ENCODE data around the gene CSGALNACT2.

DNA sequence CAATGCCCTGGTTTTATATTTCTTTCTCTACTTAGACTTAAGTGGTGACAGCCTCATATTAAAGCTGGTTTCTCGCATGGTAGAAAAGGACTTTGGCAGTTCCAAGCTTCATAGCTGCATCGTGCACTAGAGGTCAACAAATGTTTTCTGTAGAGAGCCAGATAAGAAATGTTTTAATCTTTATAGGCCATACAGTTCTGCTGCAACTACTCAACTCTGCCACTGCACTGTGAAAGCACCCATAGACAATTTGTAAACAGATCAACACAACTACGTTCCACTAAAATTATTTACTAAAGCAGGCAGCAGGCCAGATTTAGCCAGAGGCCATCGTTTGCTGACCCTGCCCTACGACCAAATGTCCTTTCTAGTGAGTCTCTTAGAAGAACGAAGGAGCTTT, 36.7 kb downstream of the CSGALNACT2 start:
- TF ChIP-seq TP53 (CRISPR knock-in tag; IDR thresholded peaks at IDR 0.05) (no peak), OVOL2 (CRISPR knock-in tag; IDR thresholded peaks at IDR 0.05; ENCODE audit: borderline replicate concordance) (no peak), SOX15 (CRISPR knock-in tag; IDR thresholded peaks at IDR 0.05) (no peak), CTCF (IDR thresholded peaks at IDR 0.05) (no peak), ATF1 (CRISPR knock-in tag; IDR thresholded peaks at IDR 0.05) (no peak), SMAD3 (CRISPR knock-in tag; IDR thresholded peaks at IDR 0.05; ENCODE audit: borderline replicate concordance) (no peak), ZNF263 (CRISPR knock-in tag; IDR thresholded peaks at IDR 0.05; ENCODE audit: low read depth) (no peak), FOXK1 (CRISPR knock-in tag; IDR thresholded peaks at IDR 0.05) (no peak)
- TF ChIP-seq, protein P1, sequence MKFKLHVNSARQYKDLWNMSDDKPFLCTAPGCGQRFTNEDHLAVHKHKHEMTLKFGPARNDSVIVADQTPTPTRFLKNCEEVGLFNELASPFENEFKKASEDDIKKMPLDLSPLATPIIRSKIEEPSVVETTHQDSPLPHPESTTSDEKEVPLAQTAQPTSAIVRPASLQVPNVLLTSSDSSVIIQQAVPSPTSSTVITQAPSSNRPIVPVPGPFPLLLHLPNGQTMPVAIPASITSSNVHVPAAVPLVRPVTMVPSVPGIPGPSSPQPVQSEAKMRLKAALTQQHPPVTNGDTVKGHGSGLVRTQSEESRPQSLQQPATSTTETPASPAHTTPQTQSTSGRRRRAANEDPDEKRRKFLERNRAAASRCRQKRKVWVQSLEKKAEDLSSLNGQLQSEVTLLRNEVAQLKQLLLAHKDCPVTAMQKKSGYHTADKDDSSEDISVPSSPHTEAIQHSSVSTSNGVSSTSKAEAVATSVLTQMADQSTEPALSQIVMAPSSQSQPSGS (CRISPR knock-in tag; IDR thresholded peaks at IDR 0.05; ENCODE audit: borderline replicate concordance, low read depth) = no peak
